Measurements from ENCODE around the gene HOXB3.

HOXB3 gene

DNA sequence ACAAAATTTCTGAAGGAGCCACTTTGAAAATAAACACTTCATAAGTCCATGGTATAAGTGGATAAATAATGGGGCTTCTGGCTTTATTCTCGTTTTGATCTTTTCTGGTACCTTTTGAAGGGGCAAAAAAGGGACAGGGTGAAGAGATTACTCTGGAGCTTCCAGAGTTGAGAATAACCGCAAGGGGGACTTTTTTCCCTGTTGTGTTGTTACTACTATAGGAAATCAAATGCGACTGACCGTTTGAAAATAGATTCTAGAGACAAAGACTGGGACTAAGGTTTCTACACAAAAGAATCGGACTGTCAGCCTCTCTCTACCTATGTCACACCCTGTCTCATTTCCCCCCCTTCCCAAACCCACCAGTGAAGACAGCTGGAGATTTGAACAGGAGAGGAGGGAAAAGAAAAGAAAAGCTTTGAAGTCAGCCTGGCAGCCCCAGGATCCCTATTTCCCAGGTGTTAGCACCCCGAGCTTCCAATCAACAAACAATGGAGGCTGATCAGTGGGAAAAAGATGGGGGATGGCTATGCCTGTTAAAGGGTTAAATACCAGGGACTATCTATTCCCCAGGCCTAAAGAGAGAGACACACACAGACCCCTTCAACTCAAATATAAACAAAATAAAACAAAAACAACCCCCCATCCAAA lies 20.2 kb downstream of the HOXB3 start:
- ChIA-PET POLR2A (interaction anchor here (0.7 to 2.3 kb wide), 5 partner anchors 10 to 23 kb away, joined by 3 to 17 read pairs (median 4); no protein-coding TSS in a partner anchor), CTCF (interaction anchor here (0.7 to 3.5 kb wide), 7 partner anchors 10 to 234 kb away, joined by 3 to 22 read pairs (median 6); no protein-coding TSS in a partner anchor)
- TF ChIP-seq, protein P1, sequence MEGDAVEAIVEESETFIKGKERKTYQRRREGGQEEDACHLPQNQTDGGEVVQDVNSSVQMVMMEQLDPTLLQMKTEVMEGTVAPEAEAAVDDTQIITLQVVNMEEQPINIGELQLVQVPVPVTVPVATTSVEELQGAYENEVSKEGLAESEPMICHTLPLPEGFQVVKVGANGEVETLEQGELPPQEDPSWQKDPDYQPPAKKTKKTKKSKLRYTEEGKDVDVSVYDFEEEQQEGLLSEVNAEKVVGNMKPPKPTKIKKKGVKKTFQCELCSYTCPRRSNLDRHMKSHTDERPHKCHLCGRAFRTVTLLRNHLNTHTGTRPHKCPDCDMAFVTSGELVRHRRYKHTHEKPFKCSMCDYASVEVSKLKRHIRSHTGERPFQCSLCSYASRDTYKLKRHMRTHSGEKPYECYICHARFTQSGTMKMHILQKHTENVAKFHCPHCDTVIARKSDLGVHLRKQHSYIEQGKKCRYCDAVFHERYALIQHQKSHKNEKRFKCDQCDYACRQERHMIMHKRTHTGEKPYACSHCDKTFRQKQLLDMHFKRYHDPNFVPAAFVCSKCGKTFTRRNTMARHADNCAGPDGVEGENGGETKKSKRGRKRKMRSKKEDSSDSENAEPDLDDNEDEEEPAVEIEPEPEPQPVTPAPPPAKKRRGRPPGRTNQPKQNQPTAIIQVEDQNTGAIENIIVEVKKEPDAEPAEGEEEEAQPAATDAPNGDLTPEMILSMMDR (IDR thresholded peaks at IDR 0.05; ENCODE audit: insufficient read depth, low read length, missing control alignments): no peak

DNA sequence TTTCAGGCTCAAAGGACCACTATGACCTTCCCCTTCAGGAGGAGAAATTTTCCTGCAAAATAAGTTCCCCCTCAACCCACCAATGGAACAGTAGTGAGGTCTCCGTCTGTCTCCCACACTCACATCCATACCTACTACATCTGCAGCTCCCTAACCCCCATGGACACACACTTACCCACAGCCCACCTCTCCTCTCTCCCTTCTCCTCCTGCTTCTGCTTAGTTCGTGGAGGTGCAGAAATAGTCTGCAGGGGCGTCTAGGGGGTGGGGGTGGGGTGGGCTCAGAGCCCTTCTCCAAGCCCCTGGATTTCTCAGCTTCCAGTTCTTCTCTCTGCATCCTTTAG lies 20.8 kb downstream of the HOXB3 start:
- peak overlapping the region; percentile 29 for H3K4me3 ChIP-seq (ENCODE audit: low read depth, low read length)
- no peak for DNase-seq (ENCODE audit: low read depth, low spot score)
- CTCF ChIA-PET: interaction anchor here (1.2 to 3.5 kb wide), 4 partner anchors 13 to 233 kb away, joined by 3 to 22 read pairs (median 8); no protein-coding TSS in a partner anchor
- POLR2A ChIA-PET: interaction anchor here (1.8 to 2.3 kb wide), 2 partner anchors 9 to 13 kb away, joined by 7 to 17 read pairs; no protein-coding TSS in a partner anchor
- TF ChIP-seq, protein P1 (IDR thresholded peaks at IDR 0.05; ENCODE audit: insufficient read depth, low read length, missing control alignments): no peak

More for the DNA sequence above, 20.2 kb downstream of the HOXB3 start:
- H3K4me3 ChIP-seq (ENCODE audit: low read depth, low read length): peak overlapping the region; percentile 54
- no peak for DNase-seq (ENCODE audit: low read depth, low spot score)

DNA sequence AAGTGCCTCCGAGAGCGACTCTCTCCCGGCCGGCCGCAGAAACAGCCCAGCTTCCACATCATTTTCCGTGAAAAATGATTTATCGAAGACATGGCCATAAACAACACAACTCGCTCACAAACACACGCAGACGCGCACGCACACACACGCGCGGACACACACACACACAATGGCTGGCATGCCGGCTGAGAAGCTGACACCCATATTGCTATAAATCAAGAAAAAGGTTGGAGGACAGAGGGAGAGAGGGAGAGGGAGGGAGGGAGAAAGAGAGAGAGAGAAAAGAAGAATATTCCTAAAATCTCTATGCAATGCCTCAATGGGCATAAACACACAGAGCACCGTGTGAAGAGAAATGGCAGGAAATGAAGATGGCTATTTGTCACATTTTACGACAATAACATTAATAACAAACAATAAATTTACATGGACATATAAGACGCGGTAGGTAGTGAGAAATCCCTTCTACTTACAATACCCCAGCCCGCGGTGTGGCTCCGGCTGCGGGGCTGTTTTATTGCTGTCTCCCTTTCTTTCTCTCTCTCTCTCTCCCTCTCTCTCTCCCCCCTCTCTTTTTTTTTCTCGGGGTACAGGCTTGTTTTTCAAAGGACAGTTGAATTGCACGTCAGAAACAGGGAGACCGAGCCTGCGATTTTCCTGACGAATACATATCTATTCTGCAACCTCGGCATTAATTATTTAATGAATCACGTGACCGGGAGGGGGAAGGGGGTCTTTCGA lies 21.4 kb downstream of the HOXB3 start:
- H3K4me3 ChIP-seq (ENCODE audit: low read depth, low read length): peak overlapping the region; percentile 29
- POLR2A ChIA-PET: interaction anchor here (0.6 to 2.3 kb wide), 4 partner anchors 12 to 26 kb away, joined by 3 to 17 read pairs (median 4); no protein-coding TSS in a partner anchor
- CTCF ChIA-PET: interaction anchor here (0.7 to 3.6 kb wide), 10 partner anchors 8 to 261 kb away, joined by 3 to 22 read pairs (median 3); no protein-coding TSS in a partner anchor
- no peak for DNase-seq (ENCODE audit: low read depth, low spot score)
- TF ChIP-seq, protein P1 (IDR thresholded peaks at IDR 0.05; ENCODE audit: insufficient read depth, low read length, missing control alignments): no peak

DNA sequence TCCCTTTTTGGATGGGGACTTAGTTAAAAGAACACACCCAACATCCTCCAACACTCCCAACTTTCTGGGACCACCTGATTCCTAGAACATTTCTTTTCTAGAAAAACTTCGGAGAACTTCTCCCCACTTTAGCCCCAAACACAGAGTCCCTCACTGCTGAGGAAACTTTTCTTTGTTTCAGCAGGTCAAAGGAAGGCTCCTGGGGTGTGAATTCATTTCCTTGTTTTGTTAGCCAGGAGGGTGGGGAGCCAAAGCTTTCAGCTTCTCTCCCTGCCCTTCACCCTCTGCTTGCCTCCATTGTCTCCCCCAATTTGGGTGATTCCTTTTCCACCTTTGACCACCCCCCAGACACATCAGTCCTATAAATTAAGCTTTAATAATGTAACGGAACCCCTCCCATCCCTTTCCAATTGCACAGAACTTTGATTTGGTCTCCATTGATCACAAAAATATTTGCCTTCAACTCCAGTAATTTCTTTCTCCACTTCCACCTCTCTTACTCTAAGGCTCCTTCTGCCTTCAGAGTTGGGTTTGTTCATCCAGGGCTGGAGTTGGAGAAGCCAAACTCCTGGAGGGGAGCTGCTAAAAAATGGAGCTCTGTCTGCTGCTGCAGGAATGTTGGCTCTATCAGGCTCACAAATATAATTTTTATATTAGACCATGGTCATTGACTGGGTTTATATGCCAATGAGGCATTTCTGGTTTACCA lies 22.2 kb downstream of the HOXB3 start:
- no peak overlapping the region for H3K4me3 ChIP-seq (ENCODE audit: low read depth, low read length)
- no peak for DNase-seq (ENCODE audit: low read depth, low spot score)
- CTCF ChIA-PET: interaction anchor here (0.7 to 3.6 kb wide), 9 partner anchors 8 to 260 kb away, joined by 3 to 22 read pairs (median 3); no protein-coding TSS in a partner anchor
- TF ChIP-seq, protein P1 (IDR thresholded peaks at IDR 0.05; ENCODE audit: insufficient read depth, low read length, missing control alignments): no peak
- POLR2A ChIA-PET: interaction anchor here (0.6 to 1.9 kb wide), 5 partner anchors 9 to 25 kb away, joined by 3 to 7 read pairs (median 4); no protein-coding TSS in a partner anchor

DNA sequence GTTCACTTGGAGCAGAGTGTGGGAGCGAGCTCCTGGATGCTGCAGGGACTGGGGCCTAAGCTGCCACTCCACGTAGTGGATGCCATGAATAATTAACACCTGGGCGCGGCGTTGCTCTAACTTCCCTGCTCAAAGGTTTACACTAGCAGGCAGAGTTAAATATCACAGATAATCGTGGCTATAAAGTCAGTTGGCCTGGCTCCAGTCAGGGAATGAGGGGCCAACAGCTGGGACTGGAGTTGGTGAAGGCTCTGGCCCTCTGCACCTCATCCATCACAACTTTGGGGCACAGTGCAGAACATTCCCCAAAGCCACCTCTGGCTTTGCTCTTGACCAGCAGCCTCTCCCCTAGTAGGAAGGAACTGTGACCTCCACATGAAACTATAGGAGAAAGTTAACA lies 22.8 kb downstream of the HOXB3 start:
- CTCF ChIA-PET: interaction anchor here (1.0 to 3.6 kb wide), 7 partner anchors 9 to 259 kb away, joined by 3 to 22 read pairs (median 4); no protein-coding TSS in a partner anchor
- DNase-seq (ENCODE audit: low read depth, low spot score): no peak
- no peak overlapping the region; the same call in 1 of the 2 replicates for H3K4me3 ChIP-seq (ENCODE audit: low read depth, low read length)
- POLR2A ChIA-PET: interaction anchor here (1.1 to 1.9 kb wide), 5 partner anchors 10 to 23 kb away, joined by 3 to 7 read pairs (median 4); partner anchors contain the start of gene HOXB3
- TF ChIP-seq, protein P1 (IDR thresholded peaks at IDR 0.05; ENCODE audit: insufficient read depth, low read length, missing control alignments): no peak
